IPS-15b (cell line): Measurements from ENCODE around the gene AUH.

ENCODE experiments used
- H3K27me3 ChIP-seq: one replicate; pipeline ENCODE4 v1.6.1; 2013; ENCODE audit warnings: low read length; ENCODE audit not compliant: control insufficient read depth, insufficient read depth
- H3K36me3 ChIP-seq: one replicate; pipeline ENCODE4 v1.6.1; 2013; ENCODE audit warnings: low read length; ENCODE audit not compliant: control insufficient read depth, insufficient read depth
- H3K4me1 ChIP-seq: one replicate; pipeline ENCODE4 v1.6.1; 2013; ENCODE audit warnings: mild to moderate bottlenecking, low read length; ENCODE audit not compliant: control insufficient read depth, insufficient read depth
- H3K4me3 ChIP-seq: one replicate; pipeline ENCODE4 v1.5.1; 2013; ENCODE audit warnings: low read depth, low read length
- H3K9ac ChIP-seq: one replicate; pipeline ENCODE4 v1.6.1; 2013; ENCODE audit warnings: low read depth, mild to moderate bottlenecking, low read length
- H3K9me3 ChIP-seq: one replicate; pipeline ENCODE4 v1.6.1; 2013; ENCODE audit warnings: mild to moderate bottlenecking, low read length; ENCODE audit not compliant: control insufficient read depth, insufficient read depth

The AUH gene

DNA sequence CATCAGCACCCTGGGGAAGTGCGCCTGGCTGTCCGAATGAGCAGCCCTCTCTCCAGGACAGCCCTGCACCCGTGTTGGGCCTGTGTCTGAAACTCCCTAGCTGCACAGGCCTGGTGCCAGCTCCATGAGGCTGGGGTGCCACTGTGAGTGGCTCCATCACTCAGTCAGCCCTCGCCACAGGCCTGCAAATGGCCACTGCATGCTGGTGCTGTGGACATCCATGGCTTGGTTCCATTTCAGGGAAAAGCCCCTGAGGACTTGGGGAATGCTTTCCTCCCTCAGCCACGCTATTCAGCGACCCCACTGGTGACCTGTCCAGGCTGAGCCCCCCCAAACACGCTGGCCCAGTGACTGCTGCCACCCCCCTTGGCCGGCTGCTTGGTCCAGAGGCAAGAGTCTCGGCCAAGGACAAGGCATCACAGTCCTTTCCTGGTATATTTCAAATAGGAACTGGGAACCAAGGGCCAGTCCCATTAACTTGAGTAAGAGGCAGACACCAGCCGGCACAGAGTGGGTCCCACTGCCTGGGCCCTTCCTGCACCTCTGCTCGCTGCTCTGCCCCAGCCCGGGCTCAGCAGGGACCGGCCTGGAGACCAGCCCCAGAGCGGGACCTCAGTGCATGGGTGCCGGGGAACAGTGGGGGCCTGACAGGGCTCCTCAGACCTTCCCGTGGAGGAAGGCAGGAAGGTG lies 181.3 kb downstream of the AUH start:
- H3K9me3 ChIP-seq, result no peaks in the 10 kb centered on the region
- H3K4me1 ChIP-seq, result no peaks in the 10 kb centered on the region
- no peaks in the 10 kb centered on the region for H3K27me3 ChIP-seq
- no peak overlapping the region for H3K4me3 ChIP-seq
- H3K36me3 ChIP-seq, result no peaks in the 10 kb centered on the region
- no peak overlapping the region for H3K9ac ChIP-seq

DNA sequence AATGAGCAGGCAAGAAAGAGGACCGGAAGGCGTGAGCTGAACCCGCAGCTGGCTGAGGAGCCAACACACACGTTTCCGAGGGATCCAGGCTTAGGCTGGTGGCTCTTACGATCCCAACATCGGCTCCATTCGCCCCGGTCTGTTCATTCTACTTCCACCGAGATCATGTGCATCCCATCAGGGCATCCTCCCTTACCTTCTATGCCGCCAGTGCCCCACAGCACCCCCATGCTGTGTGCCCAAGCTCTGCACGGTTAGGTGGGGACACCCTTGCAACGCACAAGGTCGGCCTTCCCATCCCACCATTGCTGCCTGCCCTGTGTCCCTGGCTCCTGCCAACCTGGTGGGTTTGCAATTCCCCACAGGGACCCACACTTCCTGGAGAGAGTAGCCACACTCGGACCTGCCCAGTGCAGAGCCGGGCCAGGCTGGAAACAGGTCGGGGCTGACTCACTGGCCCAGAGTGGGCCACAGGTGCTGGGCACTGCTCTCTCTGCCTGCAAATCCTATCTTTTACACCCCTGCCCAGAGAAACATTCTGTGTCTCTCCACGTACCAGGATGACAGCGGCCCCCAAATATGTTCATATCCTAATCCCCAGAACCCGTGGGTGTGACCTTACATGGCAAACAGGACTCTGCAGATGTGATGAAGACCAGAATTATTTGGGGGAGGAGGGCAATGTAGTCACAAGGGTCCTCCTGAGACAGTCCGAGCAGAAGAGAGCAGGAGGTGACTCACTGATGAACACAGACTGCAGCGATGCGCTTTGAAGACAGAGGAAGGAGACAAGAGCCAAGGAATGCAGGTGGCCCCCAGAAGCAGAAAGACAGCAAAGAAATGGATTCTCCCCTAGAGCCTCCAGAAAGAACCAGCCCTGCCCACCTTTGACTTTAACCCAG lies 182.2 kb downstream of the AUH start:
- Histone ChIP-seq H3K27me3 (no peaks in the 10 kb centered on the region), H3K36me3 (no peaks in the 10 kb centered on the region), H3K9ac (no peak overlapping the region), H3K9me3 (no peaks in the 10 kb centered on the region), H3K4me3 (no peak overlapping the region), H3K4me1 (no peaks in the 10 kb centered on the region)

- H3K36me3 ChIP-seq, result no peaks in the 10 kb centered on the region
These were observed 183.2 kb downstream of the AUH start for GRCh38 chr9:91178281-91179236.

GRCh38 chr9:91177661-91178280 lies 183.9 kb downstream of the AUH start:
- Histone ChIP-seq H3K9me3 (no peaks in the 10 kb centered on the region), H3K9ac (no peak overlapping the region), H3K4me1 (no peaks in the 10 kb centered on the region), H3K4me3 (no peak overlapping the region), H3K36me3 (no peaks in the 10 kb centered on the region), H3K27me3 (no peaks in the 10 kb centered on the region)

More at GRCh38 chr9:91178281-91179236, 183.2 kb downstream of the AUH start:
- no peaks in the 10 kb centered on the region for H3K4me1 ChIP-seq
- no peak overlapping the region for H3K4me3 ChIP-seq
- H3K9me3 ChIP-seq, result no peaks in the 10 kb centered on the region
- H3K27me3 ChIP-seq, result no peaks in the 10 kb centered on the region
- no peak overlapping the region for H3K9ac ChIP-seq

- Histone ChIP-seq H3K9me3 (no peaks in the 10 kb centered on the region), H3K4me1 (no peaks in the 10 kb centered on the region), H3K27me3 (no peaks in the 10 kb centered on the region), H3K4me3 (no peak overlapping the region), H3K36me3 (no peaks in the 10 kb centered on the region), H3K9ac (no peak overlapping the region)
These were observed 184.6 kb downstream of the AUH start for GRCh38 chr9:91177081-91177480.

- Histone ChIP-seq H3K9ac (no peak overlapping the region), H3K27me3 (no peaks in the 10 kb centered on the region), H3K36me3 (no peaks in the 10 kb centered on the region), H3K9me3 (no peaks in the 10 kb centered on the region), H3K4me3 (no peak overlapping the region), H3K4me1 (no peaks in the 10 kb centered on the region)
These were observed 185.3 kb downstream of the AUH start for GRCh38 chr9:91176426-91176825.

DNA sequence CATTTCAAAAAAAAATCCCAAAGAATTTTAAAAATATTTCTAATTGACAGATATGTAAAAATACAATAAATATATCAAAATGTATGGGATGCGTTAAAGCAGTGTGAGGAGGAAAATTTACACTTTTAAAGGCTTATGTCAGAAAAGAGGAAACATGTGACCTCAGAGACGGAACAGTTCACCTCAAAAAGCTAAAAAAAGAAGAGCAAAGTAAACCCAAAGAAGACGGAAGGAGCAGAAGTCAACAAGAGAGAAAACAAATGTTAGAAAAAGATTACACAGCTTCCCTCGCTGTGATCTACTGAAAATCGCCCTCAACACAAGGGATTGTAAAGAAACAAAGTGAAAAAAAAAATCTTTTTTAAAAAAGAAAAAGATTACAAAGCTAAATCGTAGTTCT lies 186.9 kb downstream of the AUH start:
- no peaks in the 10 kb centered on the region for H3K4me1 ChIP-seq
- H3K36me3 ChIP-seq, result no peaks in the 10 kb centered on the region
- H3K9ac ChIP-seq, result no peak overlapping the region
- no peak overlapping the region for H3K4me3 ChIP-seq
- H3K9me3 ChIP-seq, result no peaks in the 10 kb centered on the region
- no peaks in the 10 kb centered on the region for H3K27me3 ChIP-seq

DNA sequence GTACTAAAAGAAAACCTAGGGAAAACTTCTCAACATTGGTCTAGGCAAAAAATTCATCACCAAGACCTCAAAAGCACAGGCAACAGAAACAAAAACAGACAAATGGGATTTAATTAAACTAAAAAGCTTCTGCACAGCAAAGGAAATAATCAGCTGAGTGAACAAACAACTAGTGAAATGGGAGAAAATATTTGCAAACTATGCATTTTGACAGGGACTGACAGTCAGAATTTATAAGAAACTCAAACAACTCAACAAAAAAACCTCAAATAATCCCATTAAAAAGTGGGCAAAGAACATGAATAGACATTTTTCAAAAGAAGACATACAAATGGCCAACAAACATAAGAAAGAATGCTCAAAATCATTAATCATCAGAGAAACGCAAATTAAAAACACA lies 189.4 kb downstream of the AUH start:
- H3K4me1 ChIP-seq, result no peaks in the 10 kb centered on the region
- no peaks in the 10 kb centered on the region for H3K36me3 ChIP-seq
- no peak overlapping the region for H3K9ac ChIP-seq

DNA sequence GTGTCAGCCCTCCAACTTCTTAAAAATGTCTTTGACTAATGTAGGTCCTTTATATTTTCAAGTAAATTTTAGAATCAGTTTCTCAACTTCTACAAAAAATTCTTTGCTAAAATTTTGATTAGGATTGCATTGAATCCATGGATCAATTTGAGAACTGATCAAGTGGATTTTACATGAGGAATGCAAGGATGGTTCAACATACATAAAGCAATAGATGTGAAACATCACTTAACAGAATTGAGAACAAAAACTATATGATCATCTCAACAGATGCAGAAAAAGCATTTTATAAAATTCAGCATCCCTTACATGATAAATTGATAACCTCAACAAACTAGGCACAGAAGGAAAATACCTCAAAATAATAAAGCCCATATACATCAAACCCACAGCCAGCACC lies 190.8 kb downstream of the AUH start:
- H3K4me3 ChIP-seq, result no peak overlapping the region
- no peaks in the 10 kb centered on the region for H3K36me3 ChIP-seq
- H3K27me3 ChIP-seq, result no peaks in the 10 kb centered on the region
- H3K4me1 ChIP-seq, result peaks cover 2% of the 10 kb centered on the region
- H3K9ac ChIP-seq, result no peak overlapping the region
- H3K9me3 ChIP-seq, result no peaks in the 10 kb centered on the region

More for the DNA sequence above, 189.4 kb downstream of the AUH start:
- no peak overlapping the region for H3K4me3 ChIP-seq
- H3K27me3 ChIP-seq, result no peaks in the 10 kb centered on the region
- no peaks in the 10 kb centered on the region for H3K9me3 ChIP-seq

- no peak overlapping the region for H3K4me3 ChIP-seq
- no peak overlapping the region for H3K9ac ChIP-seq
- peaks cover 6% of the 10 kb centered on the region for H3K4me1 ChIP-seq
- H3K27me3 ChIP-seq, result peaks cover 2% of the 10 kb centered on the region
- no peaks in the 10 kb centered on the region for H3K9me3 ChIP-seq
- no peaks in the 10 kb centered on the region for H3K36me3 ChIP-seq
These were observed 194.8 kb downstream of the AUH start for GRCh38 chr9:91166796-91167366.
